ENCODE measurements around the gene CCL5.

DNA sequence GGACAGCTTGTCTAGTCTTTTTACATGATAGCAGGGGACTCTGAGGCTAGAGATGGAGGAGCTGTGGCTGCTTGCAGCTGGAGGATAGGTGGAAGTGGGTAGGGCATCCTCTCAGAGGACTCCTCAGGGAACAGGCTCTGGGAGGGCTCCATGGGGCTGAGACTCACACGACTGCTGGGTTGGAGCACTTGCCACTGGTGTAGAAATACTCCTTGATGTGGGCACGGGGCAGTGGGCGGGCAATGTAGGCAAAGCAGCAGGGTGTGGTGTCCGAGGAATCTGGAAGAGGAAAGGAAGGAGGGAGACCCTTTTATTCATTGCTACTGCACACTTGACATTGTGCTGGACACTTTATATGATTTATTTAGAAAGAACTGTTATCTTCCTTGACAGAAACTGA is 1.8 kb downstream of the CCL5 start:
- TF ChIP-seq, protein P1, sequence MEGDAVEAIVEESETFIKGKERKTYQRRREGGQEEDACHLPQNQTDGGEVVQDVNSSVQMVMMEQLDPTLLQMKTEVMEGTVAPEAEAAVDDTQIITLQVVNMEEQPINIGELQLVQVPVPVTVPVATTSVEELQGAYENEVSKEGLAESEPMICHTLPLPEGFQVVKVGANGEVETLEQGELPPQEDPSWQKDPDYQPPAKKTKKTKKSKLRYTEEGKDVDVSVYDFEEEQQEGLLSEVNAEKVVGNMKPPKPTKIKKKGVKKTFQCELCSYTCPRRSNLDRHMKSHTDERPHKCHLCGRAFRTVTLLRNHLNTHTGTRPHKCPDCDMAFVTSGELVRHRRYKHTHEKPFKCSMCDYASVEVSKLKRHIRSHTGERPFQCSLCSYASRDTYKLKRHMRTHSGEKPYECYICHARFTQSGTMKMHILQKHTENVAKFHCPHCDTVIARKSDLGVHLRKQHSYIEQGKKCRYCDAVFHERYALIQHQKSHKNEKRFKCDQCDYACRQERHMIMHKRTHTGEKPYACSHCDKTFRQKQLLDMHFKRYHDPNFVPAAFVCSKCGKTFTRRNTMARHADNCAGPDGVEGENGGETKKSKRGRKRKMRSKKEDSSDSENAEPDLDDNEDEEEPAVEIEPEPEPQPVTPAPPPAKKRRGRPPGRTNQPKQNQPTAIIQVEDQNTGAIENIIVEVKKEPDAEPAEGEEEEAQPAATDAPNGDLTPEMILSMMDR (IDR thresholded peaks at IDR 0.05), result no peak
- no peak for TF ChIP-seq POLR2AphosphoS5 (IDR thresholded peaks at IDR 0.05)

All from sigmoid colon (tissue), 4 donors.